ENCODE data around the gene GPR61. TPM values are rescaled to one million over a fixed set of nuclear protein-coding genes. Genes with fewer than 3 reads are reported as not detected.

GPR61 gene
- total and polyA plus RNA-seq, 11 donors: 0.08 to 0.72 (median 0.16) TPM; not detected in 4

DNA sequence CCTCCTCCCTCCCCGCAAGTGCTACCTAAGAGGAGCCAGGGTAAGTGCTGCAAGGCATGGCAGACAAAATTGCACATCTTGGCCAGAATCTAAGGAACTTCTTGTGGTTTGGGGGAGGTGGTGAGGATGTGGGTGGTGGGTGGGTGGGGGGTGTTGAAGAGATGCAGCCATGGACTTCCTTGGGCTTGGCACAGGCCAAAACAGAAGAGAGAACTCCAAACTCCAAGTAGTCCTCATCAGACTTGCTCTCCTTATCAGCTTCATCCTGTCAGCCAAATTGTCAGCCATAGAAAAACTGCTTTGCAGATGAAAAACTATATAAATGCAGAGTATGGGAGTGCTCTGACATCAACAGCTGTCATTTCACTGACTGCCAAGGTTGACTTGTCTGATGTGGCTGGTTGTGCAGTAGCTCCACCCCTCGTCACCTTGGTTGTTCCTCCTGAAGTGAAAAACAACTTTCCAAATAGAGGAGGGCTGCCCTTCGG is 37.3 kb upstream of the GPR61 start:
- no peaks in the 10 kb centered on the region for H3K27me3 ChIP-seq
- WGBS, 4 donors: 84 to 91% (median 87%) methylated on average over 3 of the region's 3 CpGs
- ATAC-seq: no peak
- TF ChIP-seq, protein P1, sequence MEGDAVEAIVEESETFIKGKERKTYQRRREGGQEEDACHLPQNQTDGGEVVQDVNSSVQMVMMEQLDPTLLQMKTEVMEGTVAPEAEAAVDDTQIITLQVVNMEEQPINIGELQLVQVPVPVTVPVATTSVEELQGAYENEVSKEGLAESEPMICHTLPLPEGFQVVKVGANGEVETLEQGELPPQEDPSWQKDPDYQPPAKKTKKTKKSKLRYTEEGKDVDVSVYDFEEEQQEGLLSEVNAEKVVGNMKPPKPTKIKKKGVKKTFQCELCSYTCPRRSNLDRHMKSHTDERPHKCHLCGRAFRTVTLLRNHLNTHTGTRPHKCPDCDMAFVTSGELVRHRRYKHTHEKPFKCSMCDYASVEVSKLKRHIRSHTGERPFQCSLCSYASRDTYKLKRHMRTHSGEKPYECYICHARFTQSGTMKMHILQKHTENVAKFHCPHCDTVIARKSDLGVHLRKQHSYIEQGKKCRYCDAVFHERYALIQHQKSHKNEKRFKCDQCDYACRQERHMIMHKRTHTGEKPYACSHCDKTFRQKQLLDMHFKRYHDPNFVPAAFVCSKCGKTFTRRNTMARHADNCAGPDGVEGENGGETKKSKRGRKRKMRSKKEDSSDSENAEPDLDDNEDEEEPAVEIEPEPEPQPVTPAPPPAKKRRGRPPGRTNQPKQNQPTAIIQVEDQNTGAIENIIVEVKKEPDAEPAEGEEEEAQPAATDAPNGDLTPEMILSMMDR (IDR thresholded peaks at IDR 0.05): no peak
- no peak for TF ChIP-seq POLR2A (IDR thresholded peaks at IDR 0.05)
- no peaks in the 10 kb centered on the region for H3K9me3 ChIP-seq
- no peak overlapping the region for H3K4me3 ChIP-seq
- intact Hi-C loops (cut with DNase I): no loop called here
- peaks cover 0 to 37% (median 18%) of the 10 kb centered on the region in 9 donors for H3K36me3 ChIP-seq
- peaks cover 0 to 28% (median 2%) of the 10 kb centered on the region in 12 donors for H3K4me1 ChIP-seq
- H3K27ac ChIP-seq: peak overlapping the region in 1 of 12 donors; percentile 61
- DNase-seq: no peak

DNA sequence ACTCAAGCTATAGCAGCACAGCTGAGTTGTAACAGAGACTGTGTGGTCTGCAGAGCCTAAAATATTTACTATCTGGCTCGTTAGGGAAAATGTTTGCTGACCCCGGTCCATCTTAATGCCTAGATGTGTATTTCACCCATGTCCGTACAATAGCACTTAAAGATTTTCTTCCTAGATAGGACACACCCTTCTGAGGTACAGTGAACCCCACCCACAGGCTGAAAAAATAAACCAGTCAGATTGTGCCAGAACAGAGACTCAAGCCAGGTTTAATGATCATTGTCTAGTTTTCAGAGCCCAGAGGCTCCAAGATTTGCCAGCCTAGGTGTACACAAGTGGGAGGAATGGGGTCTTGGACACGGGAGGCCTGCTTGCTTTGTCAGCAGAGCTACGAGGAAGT is 35.7 kb upstream of the GPR61 start:
- TF ChIP-seq POLR2A (IDR thresholded peaks at IDR 0.05): no peak
- TF ChIP-seq, protein P1 (IDR thresholded peaks at IDR 0.05): no peak
- Histone ChIP-seq H3K4me3 (no peak overlapping the region), H3K27ac (peak overlapping the region in 1 of 12 donors; percentile 48), H3K9me3 (no peaks in the 10 kb centered on the region), H3K4me1 (peaks cover 0 to 27% (median 3%) of the 10 kb centered on the region in 12 donors), H3K27me3 (no peaks in the 10 kb centered on the region), H3K36me3 (peaks cover 0 to 31% (median 15%) of the 10 kb centered on the region in 9 donors)
- intact Hi-C loops (cut with DNase I): no loop called here
- DNase-seq: no peak
- WGBS, 4 donors: 74 to 79% (median 76%) methylated on average over 5 of the region's 5 CpGs
- no peak for ATAC-seq

DNA sequence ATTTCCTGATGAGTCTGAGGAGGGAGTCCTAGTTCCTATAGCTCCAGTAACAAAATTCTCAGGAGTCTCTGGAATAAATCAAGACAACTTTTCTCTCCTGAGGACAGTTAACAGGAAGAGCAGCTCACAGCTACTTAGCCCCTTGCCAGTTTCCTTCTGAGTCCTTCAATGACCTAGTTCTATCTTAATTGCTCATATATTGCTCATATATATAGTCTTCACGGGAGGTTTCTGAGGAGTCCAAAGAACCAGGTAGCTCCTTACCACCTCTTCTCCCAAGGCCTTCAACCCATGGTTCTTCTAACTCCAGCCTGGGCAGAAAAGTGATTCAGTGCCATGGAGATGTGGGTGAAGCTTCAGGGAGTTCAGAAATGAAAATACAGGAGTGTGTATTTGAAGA is 34.7 kb upstream of the GPR61 start:
- intact Hi-C loops (cut with DNase I): no loop called here
- H3K36me3 ChIP-seq: peaks cover 0 to 28% (median 12%) of the 10 kb centered on the region in 9 donors
- no peak overlapping the region for H3K4me3 ChIP-seq
- no peak for ATAC-seq
- no peak for TF ChIP-seq POLR2A (IDR thresholded peaks at IDR 0.05)
- TF ChIP-seq, protein P1 (IDR thresholded peaks at IDR 0.05): no peak
- peaks cover 0 to 19% (median 5%) of the 10 kb centered on the region in 12 donors for H3K4me1 ChIP-seq
- no peaks in the 10 kb centered on the region for H3K27me3 ChIP-seq
- WGBS, 4 donors: 83 to 91% (median 83%) methylated on average over 1 of the region's 1 CpG
- no peak overlapping the region for H3K27ac ChIP-seq
- DNase-seq: no peak
- no peaks in the 10 kb centered on the region for H3K9me3 ChIP-seq

DNA sequence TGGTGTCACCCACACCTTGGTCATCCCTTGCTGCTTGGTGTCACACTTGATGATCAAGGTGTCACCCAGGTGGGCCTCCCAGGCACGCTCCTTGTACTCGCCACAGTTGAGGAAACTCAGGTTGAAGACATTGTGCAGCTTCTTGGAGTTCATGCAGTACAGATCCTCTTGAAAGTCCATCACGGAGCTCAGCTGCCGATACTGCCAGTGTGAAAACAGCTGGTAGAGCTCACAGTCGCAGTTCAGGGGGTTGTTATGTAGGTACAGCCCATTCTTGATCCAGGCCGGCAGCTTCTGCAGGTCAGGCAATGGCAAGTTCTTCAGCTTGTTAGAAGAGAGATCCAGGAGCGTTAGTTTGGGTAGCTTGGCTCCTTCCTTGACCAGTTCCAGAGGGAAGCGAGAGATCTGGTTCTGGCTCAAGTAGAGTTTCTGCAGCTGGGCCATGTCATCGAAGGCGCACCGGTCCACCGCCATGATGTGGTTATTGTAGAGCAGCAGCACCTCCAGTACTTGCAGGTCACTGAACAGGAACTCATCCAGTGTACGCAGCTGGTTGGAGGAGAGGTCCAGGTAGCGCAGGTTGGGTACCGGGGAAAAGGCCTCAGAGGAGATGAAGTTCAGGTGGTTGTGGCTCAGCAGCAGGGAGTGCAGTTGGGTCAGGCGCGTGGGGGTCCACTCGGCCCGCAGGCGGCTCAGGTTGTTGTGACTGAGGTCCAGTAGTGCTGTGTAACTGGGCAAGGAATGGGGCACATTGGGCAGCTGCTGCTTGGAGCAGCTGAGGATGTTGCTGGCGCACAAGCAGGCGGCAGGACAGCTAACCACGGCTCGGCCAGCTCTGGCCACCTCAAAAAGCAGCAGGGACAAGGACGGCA is 31.4 kb upstream of the GPR61 start:
- DNase-seq (no peak), ATAC-seq (no peak)
- Histone ChIP-seq H3K36me3 (peaks cover 0 to 6% (median 0%) of the 10 kb centered on the region in 9 donors), H3K27ac (no peak overlapping the region), H3K4me1 (peaks cover 0 to 18% (median 7%) of the 10 kb centered on the region in 12 donors), H3K4me3 (peak overlapping the region in 9 of 12 donors; percentile 60 to 90 (median 70)), H3K27me3 (no peaks in the 10 kb centered on the region), H3K9me3 (no peaks in the 10 kb centered on the region)
- 85 to 90% (median 87%) methylated on average over 24 to 25 of the region's 25 CpGs for WGBS, 4 donors
- TF ChIP-seq, protein P1 (IDR thresholded peaks at IDR 0.05): no peak
- no peak for TF ChIP-seq POLR2A (IDR thresholded peaks at IDR 0.05)
- intact Hi-C loops (cut with DNase I): no loop called here

Measured in heart left ventricle (tissue), 16 donors.